Measurements from ENCODE around the gene TCF23. TPM values are rescaled to one million over a fixed set of nuclear protein-coding genes. Genes with fewer than 3 reads are reported as not detected.

Gene TCF23
- total and polyA plus RNA-seq, 2 of the 4 experiments (the other 2 are of a cell fraction), result not detected

- in situ Hi-C loops (cut with MboI; ENCODE audit: low sequenced_read_pairs), result no loop called here
- H3K79me1 ChIP-seq (ENCODE audit: low read depth in 1 of 2, low read length in 2 of 2), result no peaks in the 10 kb centered on the region
- no peak for DNase-seq
- BruUV-seq (replicated peaks), result no TSS peak
- no peak overlapping the region for H3K9ac ChIP-seq (ENCODE audit: low read depth, low read length)
- no peak for TF ChIP-seq USF2 (IDR thresholded peaks at IDR 0.05; ENCODE audit: low read depth, low read length)
- 94% methylated on average over 3 of the region's 8 CpGs; no CpG with 5 or more reads in 1 of the 2 experiments for WGBS, 2 experiments (ENCODE audit: extremely low coverage in 2 of 2, insufficient read length in 1 of 2)
- H3K4ac ChIP-seq (ENCODE audit: low read depth, low read length), result no peak overlapping the region
- no peak overlapping the region for H2BK20ac ChIP-seq (ENCODE audit: low read depth, low read length)
- no peak overlapping the region for H2BK120ac ChIP-seq (ENCODE audit: low read depth, low read length)
- H3K23ac ChIP-seq (ENCODE audit: low read depth, low read length), result no peak overlapping the region
- H3K4me3 ChIP-seq (ENCODE audit: insufficient read depth, low read depth, low read length), result no peak overlapping the region
- no peak overlapping the region for H2AK9ac ChIP-seq (replicated peaks; ENCODE audit: low read depth, low read length, poor library complexity)
- H3K14ac ChIP-seq (replicated peaks; ENCODE audit: low read depth, low read length), result no peak overlapping the region
- intact Hi-C loops (cut with micrococcal nuclease), result no loop called here
- no peak overlapping the region for H3K27ac ChIP-seq (ENCODE audit: insufficient read depth, low read length)
- no peaks in the 10 kb centered on the region for H3K9me3 ChIP-seq (ENCODE audit: control insufficient read depth, insufficient read depth, low read length)
- no peaks in the 10 kb centered on the region; the same call in 1 of the 2 replicates for H4K20me1 ChIP-seq (ENCODE audit: insufficient read depth, low read length)
- ATAC-seq (ENCODE audit: low read depth), result no peak
- no peak overlapping the region for H3K18ac ChIP-seq (ENCODE audit: low read depth, low read length)
- ChIA-PET POLR2A (ENCODE audit: unreplicated experiment) (no interaction called here), CTCF (no interaction called here)
- no peak overlapping the region for H2AFZ ChIP-seq (replicated peaks; ENCODE audit: low read length, poor library complexity)
- H4K91ac ChIP-seq (ENCODE audit: insufficient read depth, low read depth, low read length), result no peak overlapping the region
- H3K27me3 ChIP-seq (ENCODE audit: control insufficient read depth, insufficient read depth, low read length), result peaks cover 31% of the 10 kb centered on the region
- H3K9me1 ChIP-seq (ENCODE audit: insufficient read depth, low read length), result no peaks in the 10 kb centered on the region; the same call in 1 of the 2 replicates
- H2AK5ac ChIP-seq (ENCODE audit: low read depth, low read length), result no peak overlapping the region
- no peak overlapping the region for H2BK15ac ChIP-seq (ENCODE audit: low read depth, low read length)
- no peak overlapping the region for H3K4me2 ChIP-seq (ENCODE audit: low read depth, low read length)
- H4K8ac ChIP-seq (ENCODE audit: low read depth in 2 of 2, low read length in 2 of 2), result no peak overlapping the region
- H3K56ac ChIP-seq (ENCODE audit: extremely low read depth, insufficient read depth, low read length), result no peak overlapping the region
- no peaks in the 10 kb centered on the region for H3K4me1 ChIP-seq (ENCODE audit: control insufficient read depth, insufficient read depth, low read length)
- dilution Hi-C loops (cut with HindIII; ENCODE audit: low sequenced_read_pairs, unreplicated experiment), result no loop called here
- H3K36me3 ChIP-seq (ENCODE audit: control insufficient read depth, insufficient read depth, low read length), result no peaks in the 10 kb centered on the region
- no peak overlapping the region for H4K5ac ChIP-seq (ENCODE audit: low read depth, low read length)
- no peak overlapping the region for H2BK5ac ChIP-seq (ENCODE audit: low read depth, low read length, poor library complexity, severe bottlenecking)
These were observed 3.4 kb downstream of the TCF23 start for GRCh38 chr2:27152102-27152795.
